ENCODE results near the gene CST1.

- TF ChIP-seq CTCF (IDR thresholded peaks at IDR 0.05), result no peak
- no peak for TF ChIP-seq EZH2phosphoT487 (IDR thresholded peaks at IDR 0.05)
Measured at GRCh38 chr20:23753194-23753548, 2.4 kb upstream of the CST1 start.
